Motor neuron (in vitro differentiated cells): ENCODE results near the gene KRT27. TPM values are rescaled to one million over a fixed set of nuclear protein-coding genes. Genes with fewer than 3 reads are reported as not detected.
"Not testable (repeated sequence)": the region's sequence is repeated elsewhere in the genome, so short reads cannot be mapped to it uniquely, and the experiment has no call there.

ENCODE experiments used
- ATAC-seq, 8 experiments: fragments of 200-7000 bp; cut with Tn5 transposase; replicated peaks in 6 of 8; 2 replicates each; pipeline ENCODE4 v1.8.0; 2021; ENCODE audit warnings: mild to moderate bottlenecking in 8 of 8, moderate library complexity in 8 of 8
- H3K27ac ChIP-seq, 2 donors: fragments of 250-450 bp; sonication (Bioruptor Pico); 2 replicates each; pipeline ENCODE4 v1.9.0; 2021; ENCODE audit warnings: antibody characterized with exemption in 2 of 2, mild to moderate bottlenecking in 2 of 2, moderate library complexity in 1 of 2
- H3K4me1 ChIP-seq, 2 donors: fragments of 250-450 bp; sonication (Bioruptor Pico); replicated peaks in 1 of 2; 2 replicates each; pipeline ENCODE4 v1.6.1; 2021; ENCODE audit warnings: antibody characterized with exemption in 2 of 2, mild to moderate bottlenecking in 2 of 2, moderate library complexity in 1 of 2
- H3K4me3 ChIP-seq, 5 donors: fragments of 250-450 bp; sonication (Bioruptor Pico); 2 replicates each; pipeline ENCODE4 v1.9.0; 2021; ENCODE audit warnings: antibody characterized with exemption in 5 of 5, mild to moderate bottlenecking in 5 of 5, moderate library complexity in 4 of 5
- WGBS, 10 experiments: fragments of 450-650 bp; shearing (Covaris generic); methylation state at CpG; one replicate each; pipeline ENCODE4 v1.0.0; 2022; 5-methylcytosine and 5-hydroxymethylcytosine counted together
- in situ Hi-C, 9 experiments: fragments of 400-800 bp; cut with MboI; loops; one replicate each; pipeline ENCODE4 v1.15.0; 2021; ENCODE audit warnings: low sequenced_read_pairs in 9 of 9, low pct_unique_long_range_greater_than_20kb in 2 of 9; ENCODE audit not compliant: unreplicated experiment in 9 of 9
- total RNA-seq, 8 experiments: library from RNA; unstranded; fragments of 300-600 nt; gene quantifications; 2 replicates each; pipeline versions ENCODE4 v1.2.3 to v1.2.4, GENCODE V29; 2022

KRT27 gene
- total RNA-seq, 8 experiments from 2014 or later: 0.66 TPM; not detected in 7

- ATAC-seq: no peak
- no peak overlapping the region for H3K27ac ChIP-seq
- no peaks in the 10 kb centered on the region for H3K4me1 ChIP-seq
- no peak overlapping the region for H3K4me3 ChIP-seq
- in situ Hi-C loops: loop anchor here in 1 of 9 experiments (25.0 kb wide), 1 partner anchor 165 kb away; no protein-coding TSS in a partner anchor
- 49 to 100% (median 80%) methylated on average over 1 to 7 of the region's 7 CpGs for WGBS, 10 experiments
These were observed 4.9 kb downstream of the KRT27 start for GRCh38 chr17:40777459-40777858.

- Histone ChIP-seq H3K4me1 (no peaks in the 10 kb centered on the region), H3K27ac (no peak overlapping the region), H3K4me3 (no peak overlapping the region)
- WGBS, 10 experiments: 44 to 100% (median 80%) methylated on average over 1 to 4 of the region's 4 CpGs
- ATAC-seq: no peak
- in situ Hi-C loops: loop anchor here in 1 of 9 experiments (25.0 kb wide), 1 partner anchor 164 kb away; no protein-coding TSS in a partner anchor
These were observed 6.4 kb downstream of the KRT27 start for GRCh38 chr17:40775945-40776344.

GRCh38 chr17:40772101-40772500 lies 10.2 kb downstream of the KRT27 start, which contains the start of gene KRT26:
KRT26 (minus strand) TSS chr17:40772201; CDS start chr17:40772113, 88 bp downstream.
- Histone ChIP-seq H3K4me1 (no peaks in the 10 kb centered on the region), H3K27ac (no peak within 1 kb of the TSS), H3K4me3 (no peak within 1 kb of the TSS)
- ATAC-seq: no peak
- in situ Hi-C loops: no loop called here
- 70 to 100% (median 81%) methylated on average over 1 to 3 of the region's 3 CpGs; no CpG with 5 or more reads in 2 of the 10 experiments for WGBS, 10 experiments

GRCh38 chr17:40765657-40766056 lies 16.7 kb downstream of the KRT27 start:
- Histone ChIP-seq H3K27ac (no peak overlapping the region), H3K4me1 (no peaks in the 10 kb centered on the region), H3K4me3 (no peak overlapping the region)
- in situ Hi-C loops: no loop called here
- ATAC-seq: no peak
- WGBS, 10 experiments: 49 to 93% (median 82%) methylated on average over 1 to 2 of the region's 2 CpGs

GRCh38 chr17:40763752-40764151 lies 18.6 kb downstream of the KRT27 start:
- no peak overlapping the region for H3K27ac ChIP-seq
- no peak for ATAC-seq
- WGBS, 10 experiments: 27 to 100% (median 69%) methylated on average over 1 of the region's 1 CpG; no CpG with 5 or more reads in 1 of the 10 experiments
- in situ Hi-C loops: no loop called here
- H3K4me3 ChIP-seq: no peak overlapping the region
- no peaks in the 10 kb centered on the region for H3K4me1 ChIP-seq

- in situ Hi-C loops: no loop called here
- WGBS, 10 experiments: 0 to 23% (median 6%) methylated on average over 1 of the region's 1 CpG; no CpG with 5 or more reads in 2 of the 10 experiments
- no peak for ATAC-seq
- H3K27ac ChIP-seq: no peak overlapping the region
- no peaks in the 10 kb centered on the region for H3K4me1 ChIP-seq
- H3K4me3 ChIP-seq: no peak overlapping the region
These were observed 22.0 kb downstream of the KRT27 start for GRCh38 chr17:40760105-40761016.

GRCh38 chr17:40755231-40755630 lies 27.1 kb downstream of the KRT27 start, which contains the start of gene KRT25:
KRT25 (minus strand) TSS chr17:40755331; CDS start chr17:40755271, 60 bp downstream.
- Histone ChIP-seq H3K4me1 (no peaks in the 10 kb centered on the region), H3K27ac (no peak within 1 kb of the TSS), H3K4me3 (no peak within 1 kb of the TSS)
- WGBS, 10 experiments: 0 to 76% (median 52%) methylated on average over 1 to 4 of the region's 4 CpGs; no CpG with 5 or more reads in 2 of the 10 experiments
- no peak for ATAC-seq
- in situ Hi-C loops: no loop called here

GRCh38 chr17:40753804-40754203 lies 28.5 kb downstream of the KRT27 start:
- Histone ChIP-seq H3K4me1 (no peaks in the 10 kb centered on the region), H3K4me3 (no peak overlapping the region), H3K27ac (no peak overlapping the region)
- in situ Hi-C loops: no loop called here
- WGBS, 10 experiments: 50 to 100% (median 80%) methylated on average over 1 to 3 of the region's 3 CpGs; no CpG with 5 or more reads in 1 of the 10 experiments
- ATAC-seq: no peak

- 29 to 92% (median 74%) methylated on average over 1 to 14 of the region's 14 CpGs; no CpG with 5 or more reads in 2 of the 10 experiments for WGBS, 10 experiments
- in situ Hi-C loops: no loop called here
- no peak overlapping the region for H3K27ac ChIP-seq
- no peak overlapping the region for H3K4me3 ChIP-seq
- H3K4me1 ChIP-seq: no peaks in the 10 kb centered on the region
- no peak for ATAC-seq
These were observed 31.3 kb downstream of the KRT27 start for GRCh38 chr17:40751065-40751464.

- Histone ChIP-seq H3K4me1 (no peaks in the 10 kb centered on the region), H3K4me3 (no peak overlapping the region), H3K27ac (no peak overlapping the region)
- 20 to 85% (median 62%) methylated on average over 1 to 5 of the region's 6 CpGs; no CpG with 5 or more reads in 3 of the 10 experiments for WGBS, 10 experiments
- ATAC-seq: peak in 2 of 8 experiments; percentile 57 to 76
- in situ Hi-C loops: no loop called here
These were observed 32.0 kb downstream of the KRT27 start for GRCh38 chr17:40750391-40750790.

GRCh38 chr17:40748666-40749065 lies 33.7 kb downstream of the KRT27 start:
- H3K4me1 ChIP-seq, in situ Hi-C loops, H3K4me3 ChIP-seq, ATAC-seq, H3K27ac ChIP-seq: not testable (repeated sequence)
- 10 to 88% (median 71%) methylated on average over 1 of the region's 1 CpG; no CpG with 5 or more reads in 1 of the 10 experiments for WGBS, 10 experiments

- no peak for ATAC-seq
- in situ Hi-C loops: no loop called here
- Histone ChIP-seq H3K27ac (no peak overlapping the region), H3K4me1 (no peaks in the 10 kb centered on the region), H3K4me3 (no peak overlapping the region)
- WGBS, 10 experiments: 0 to 67% (median 60%) methylated on average over 1 to 3 of the region's 4 CpGs; no CpG with 5 or more reads in 3 of the 10 experiments
These were observed 43.8 kb downstream of the KRT27 start for GRCh38 chr17:40738553-40738952.

GRCh38 chr17:40735016-40735415 lies 47.3 kb downstream of the KRT27 start:
- ATAC-seq: no peak
- H3K4me3 ChIP-seq: no peak overlapping the region
- in situ Hi-C loops: no loop called here
- no peaks in the 10 kb centered on the region for H3K4me1 ChIP-seq
- 40 to 86% (median 71%) methylated on average over 1 of the region's 1 CpG; no CpG with 5 or more reads in 5 of the 10 experiments for WGBS, 10 experiments
- H3K27ac ChIP-seq: no peak overlapping the region
